ENCODE results near the gene PIGN.

GRCh38 chr18:62054929-62055498, 131.8 kb downstream of the PIGN start:
- TF ChIP-seq CTCF (IDR thresholded peaks at IDR 0.05) (no peak), POLR2A (IDR thresholded peaks at IDR 0.05) (no peak), POLR2AphosphoS5 (IDR thresholded peaks at IDR 0.05) (no peak)

All from breast epithelium (tissue), 3 donors.